HG03469 (cell line): Measurements from ENCODE around the gene UBE2I.

ENCODE experiments used
- ATAC-seq: cut with Tn5 transposase; IDR thresholded peaks from one replicate; pipeline ENCODE4 v1.9.1; 2021; ENCODE audit warnings: mild to moderate bottlenecking, moderate library complexity, moderate number of reproducible peaks; ENCODE audit not compliant: unreplicated experiment

UBE2I gene

DNA sequence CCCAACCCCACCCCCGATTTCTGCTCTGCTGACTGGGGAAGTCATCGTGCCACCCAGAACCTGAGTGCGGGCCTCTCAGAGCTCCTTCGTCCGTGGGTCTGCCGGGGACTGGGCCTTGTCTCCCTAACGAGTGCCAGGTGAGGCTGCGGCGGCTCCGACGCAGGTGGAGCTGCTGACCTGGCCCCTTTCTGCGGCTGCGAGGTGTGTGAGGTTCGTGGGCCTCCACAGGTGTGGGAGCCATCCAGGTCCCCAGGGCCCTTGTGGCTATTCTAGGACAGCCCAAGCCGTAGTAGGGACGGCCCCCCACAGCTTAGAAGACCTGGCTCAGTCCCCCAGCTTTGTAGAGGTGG lies 3.0 kb downstream of the UBE2I start:
- ATAC-seq: no peak

- ATAC-seq: no peak
Observed at GRCh38 chr16:1312903-1313302, 3.5 kb downstream of the UBE2I start.

GRCh38 chr16:1313721-1314369 lies 4.4 kb downstream of the UBE2I start:
- no peak for ATAC-seq

DNA sequence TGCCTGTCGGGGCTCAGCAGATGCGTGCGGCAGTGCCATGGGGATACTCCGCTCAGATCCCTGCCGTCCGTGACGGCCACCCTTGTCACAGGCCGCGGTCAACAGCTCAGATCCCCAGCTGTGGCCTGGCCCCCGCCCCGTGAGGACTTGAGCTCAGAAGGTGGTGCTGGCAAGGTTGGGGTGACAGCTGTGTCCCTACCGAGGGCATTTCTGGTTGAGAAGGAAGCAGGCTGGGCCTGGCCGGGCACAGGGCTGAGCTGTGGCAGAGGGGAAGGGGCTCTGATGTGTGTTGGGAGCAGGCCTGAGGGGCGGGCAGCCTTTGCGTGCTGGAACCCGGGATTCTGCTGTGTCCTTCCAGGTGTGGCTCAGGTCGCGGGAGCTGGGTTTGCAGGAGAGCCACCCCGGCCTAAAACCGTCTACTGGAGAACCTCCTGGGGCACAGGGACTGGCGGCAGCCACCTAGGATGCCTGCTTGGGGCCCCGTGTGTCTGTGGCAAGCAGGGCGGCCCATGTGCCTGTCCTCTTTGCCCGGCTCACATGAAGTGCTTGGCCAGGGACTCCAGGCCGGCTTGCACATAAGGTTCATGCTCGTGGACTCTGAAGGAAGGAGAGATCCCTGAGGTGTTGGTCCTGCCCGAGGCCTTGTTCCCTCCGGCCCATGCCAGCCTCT lies 5.1 kb downstream of the UBE2I start:
- ATAC-seq: no peak

- no peak for ATAC-seq
Observed at GRCh38 chr16:1315081-1316032, 5.9 kb downstream of the UBE2I start.

GRCh38 chr16:1316033-1316405 lies 6.6 kb downstream of the UBE2I start:
- ATAC-seq: no peak

GRCh38 chr16:1317479-1318267 lies 8.2 kb downstream of the UBE2I start:
- no peak for ATAC-seq

DNA sequence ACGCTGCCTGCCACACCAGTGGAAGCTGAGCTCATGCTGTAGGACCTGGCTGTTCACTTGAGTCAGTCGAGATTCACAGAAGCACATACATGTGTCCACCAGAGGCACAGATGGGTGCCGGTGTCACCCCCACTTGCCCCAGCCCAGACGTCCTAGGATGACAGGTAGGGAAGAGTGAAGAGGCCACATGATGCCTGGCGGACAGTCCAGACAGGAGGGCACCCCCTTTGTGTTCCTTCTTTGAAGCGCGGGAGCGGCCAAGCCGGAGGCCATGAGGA lies 8.8 kb downstream of the UBE2I start:
- no peak for ATAC-seq

DNA sequence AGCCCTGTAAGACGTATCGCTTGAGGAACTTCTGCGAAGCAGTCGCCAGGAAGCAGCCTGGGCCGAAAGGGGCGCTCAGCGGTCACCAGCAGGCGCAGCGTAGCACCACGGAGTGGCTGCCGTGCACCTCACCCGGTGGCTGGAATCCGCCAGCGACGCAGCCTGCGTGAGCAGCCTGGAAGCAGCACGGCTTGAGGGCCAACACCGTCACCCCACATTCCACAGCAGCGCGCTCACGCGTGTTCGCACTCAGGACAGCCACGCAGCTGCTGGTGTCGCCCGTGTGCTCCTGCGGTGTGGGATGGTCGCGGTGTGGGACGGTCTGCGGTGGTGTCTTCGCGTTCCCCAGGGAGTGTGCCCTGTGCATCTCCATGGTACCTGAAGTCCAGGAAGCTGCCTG lies 9.6 kb downstream of the UBE2I start:
- no peak for ATAC-seq

GRCh38 chr16:1320097-1320496 lies 10.7 kb downstream of the UBE2I start:
- ATAC-seq: no peak

GRCh38 chr16:1320658-1321240 lies 11.3 kb downstream of the UBE2I start:
- no peak for ATAC-seq

DNA sequence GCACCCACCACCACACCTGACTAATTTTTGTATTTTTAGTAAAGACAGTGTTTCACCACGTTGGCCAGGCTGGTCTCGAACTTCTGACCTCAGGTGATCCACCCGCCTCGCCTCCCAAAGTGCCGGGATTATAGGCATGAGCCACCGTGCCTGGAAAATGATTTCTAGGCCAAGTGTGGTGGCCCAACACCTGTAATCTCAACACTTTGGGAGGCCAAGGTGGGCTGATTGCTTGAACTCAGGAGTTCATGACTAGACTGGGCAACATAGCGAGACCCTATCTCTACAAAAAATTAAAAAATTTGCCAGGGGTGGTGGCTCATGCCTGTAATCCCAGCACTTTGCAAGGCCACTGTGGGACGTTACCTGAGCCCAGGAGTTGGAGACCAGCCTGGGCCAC lies 13.0 kb downstream of the UBE2I start:
- ATAC-seq: no peak

- no peak for ATAC-seq
Observed at GRCh38 chr16:1323296-1324239, 14.1 kb downstream of the UBE2I start.

- ATAC-seq: no peak
Observed at GRCh38 chr16:1324286-1324826, 14.9 kb downstream of the UBE2I start.

DNA sequence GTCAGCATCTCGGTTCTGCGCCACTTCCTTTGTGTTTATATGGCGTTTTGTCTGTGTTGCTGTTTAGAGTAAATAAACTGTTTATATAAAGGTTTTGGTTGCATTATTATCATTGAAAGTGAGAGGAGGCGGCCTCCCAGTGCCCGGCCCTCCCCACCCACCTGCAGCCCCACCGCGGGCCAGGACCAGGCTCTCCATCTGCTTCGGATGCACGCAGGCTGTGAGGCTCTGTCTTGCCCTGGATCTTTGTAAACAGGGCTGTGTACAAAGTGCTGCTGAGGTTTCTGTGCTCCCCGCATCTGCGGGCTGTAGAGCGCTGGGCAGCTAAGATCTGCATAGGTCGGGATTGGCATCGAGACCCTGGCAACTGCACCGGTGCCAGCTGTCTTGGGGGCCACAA lies 15.8 kb downstream of the UBE2I start:
- ATAC-seq: no peak

DNA sequence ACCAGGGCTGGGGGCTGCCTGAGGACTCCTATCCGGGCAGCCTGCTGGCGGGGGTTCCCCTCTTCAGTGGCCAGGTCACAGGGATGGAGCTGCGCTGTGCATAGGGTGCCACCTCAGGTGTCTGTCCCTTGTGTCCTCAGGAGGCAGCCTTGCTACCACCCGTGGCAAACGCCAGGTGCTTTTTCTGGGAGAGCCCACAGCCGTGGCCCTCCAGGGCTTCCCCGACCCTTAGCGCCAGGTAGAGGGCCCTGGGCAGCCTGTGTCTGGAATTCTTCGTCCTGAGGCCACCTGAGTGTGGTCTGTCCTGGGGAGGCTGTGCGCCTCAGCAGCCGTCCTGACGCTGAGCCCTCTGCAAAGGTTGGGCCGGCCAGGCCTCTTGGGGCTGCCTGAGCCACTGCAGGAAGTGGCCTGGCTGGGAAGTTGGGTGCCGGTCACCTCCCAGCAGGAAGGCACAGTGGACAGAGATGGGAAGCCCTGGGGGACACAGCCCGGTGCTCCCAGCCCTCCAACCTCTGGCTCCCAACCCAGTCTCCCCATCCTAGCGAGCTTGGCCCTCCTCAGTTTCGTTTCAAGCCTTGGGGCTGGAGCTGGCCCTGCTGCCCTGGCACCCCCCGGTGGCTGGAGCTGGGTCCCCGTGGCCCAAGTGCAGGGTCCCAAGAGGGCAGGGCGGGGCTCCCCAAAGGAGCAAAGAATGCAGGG lies 16.4 kb downstream of the UBE2I start:
- no peak for ATAC-seq

DNA sequence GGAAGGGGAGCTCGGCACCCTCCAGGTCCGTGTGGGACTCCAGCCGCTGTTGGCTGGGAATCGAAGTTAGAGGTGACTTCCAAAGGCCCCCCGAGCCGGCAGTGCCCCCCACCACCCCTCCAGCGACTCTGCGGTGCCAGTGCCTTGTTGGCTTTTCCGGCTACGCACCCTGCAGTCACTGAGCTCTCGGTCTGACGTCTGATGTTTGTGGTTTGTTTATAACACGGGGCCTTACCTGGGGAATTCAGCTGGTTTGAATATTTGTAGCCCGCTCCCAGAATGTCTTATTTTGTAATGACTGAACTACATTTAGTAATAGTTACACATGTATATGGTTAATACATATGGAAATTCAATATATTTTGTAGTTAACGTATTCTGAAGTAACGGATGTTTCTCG lies 17.0 kb downstream of the UBE2I start:
- ATAC-seq: no peak

DNA sequence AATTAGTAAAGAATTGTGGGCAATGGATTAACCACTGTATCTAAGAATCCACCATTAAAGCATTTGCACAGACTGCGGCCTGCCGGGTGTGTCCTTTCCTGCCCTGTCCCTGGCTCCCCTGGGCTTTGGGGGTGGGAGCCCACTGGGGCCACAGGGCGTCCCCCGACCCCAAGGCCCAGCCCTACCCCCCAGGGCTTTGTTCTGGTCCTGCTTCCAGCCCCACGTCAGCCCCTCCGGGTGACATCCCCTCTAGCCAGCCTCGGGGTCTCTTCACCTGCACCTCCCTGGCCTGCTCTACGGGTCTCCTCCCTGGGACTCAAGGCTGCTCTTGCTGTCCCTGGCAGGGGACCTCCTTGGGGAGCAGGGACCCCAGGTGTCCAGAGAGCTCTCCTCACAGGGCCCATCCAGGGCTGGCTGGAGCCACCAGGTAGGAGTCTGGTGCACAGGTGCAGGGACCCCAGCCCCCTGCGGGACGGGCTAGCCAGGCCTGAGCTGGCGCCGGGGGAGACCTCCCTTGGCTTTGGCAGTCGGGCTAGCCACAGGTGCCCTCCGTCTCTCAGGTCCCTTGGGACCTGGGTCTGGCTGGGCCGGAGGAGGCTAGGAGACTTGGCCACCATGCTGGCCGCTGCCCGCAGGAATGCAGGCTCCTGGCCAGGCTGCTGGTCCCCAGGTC lies 17.6 kb downstream of the UBE2I start:
- ATAC-seq: no peak

- no peak for ATAC-seq
Observed at GRCh38 chr16:1327619-1327947, 18.1 kb downstream of the UBE2I start.
